ENCODE data around the gene DESI1. TPM values are rescaled to one million over a fixed set of nuclear protein-coding genes. Genes with fewer than 3 reads are reported as not detected.
"Not testable (repeated sequence)": the region's sequence is repeated elsewhere in the genome, so short reads cannot be mapped to it uniquely, and the experiment has no call there.

DESI1 gene
- total RNA-seq, 2 donors from 2014 or later, result 21.9 to 22.9 TPM

GRCh38 chr22:41561788-41562187 lies 59.1 kb downstream of the DESI1 start:
- ATAC-seq (ENCODE audit: insufficient number of reproducible peaks, low FRiP score, low read depth) (no peak), DNase-seq (ENCODE audit: low spot score) (no peak)
- Histone ChIP-seq H3K36me3 (no peaks in the 10 kb centered on the region), H3K27me3 (replicated peaks; ENCODE audit: insufficient read depth) (no peaks in the 10 kb centered on the region), H3K27ac (peak overlapping the region; percentile 96 to 98), H3K9me3 (no peaks in the 10 kb centered on the region), H3K4me1 (ENCODE audit: control insufficient read depth in 1 of 2, low read depth in 2 of 2) (peaks cover 29 to 81% of the 10 kb centered on the region in 2 donors), H3K4me3 (peak overlapping the region; percentile 76)
- no peak for TF ChIP-seq CTCF (IDR thresholded peaks at IDR 0.05)

- no peaks in the 10 kb centered on the region for H3K9me3 ChIP-seq
- DNase-seq (ENCODE audit: low spot score), result no peak
- ATAC-seq (ENCODE audit: insufficient number of reproducible peaks, low FRiP score, low read depth), result no peak
- no peak for TF ChIP-seq CTCF (IDR thresholded peaks at IDR 0.05)
- peaks cover 28 to 81% of the 10 kb centered on the region in 2 donors for H3K4me1 ChIP-seq (ENCODE audit: control insufficient read depth in 1 of 2, low read depth in 2 of 2)
- H3K27me3 ChIP-seq (replicated peaks; ENCODE audit: insufficient read depth), result no peaks in the 10 kb centered on the region
- H3K4me3 ChIP-seq, result peak overlapping the region; percentile 76
- H3K36me3 ChIP-seq, result no peaks in the 10 kb centered on the region
- peak overlapping the region; percentile 96 to 98 for H3K27ac ChIP-seq
These were observed 59.5 kb downstream of the DESI1 start for GRCh38 chr22:41561335-41561734.

DNA sequence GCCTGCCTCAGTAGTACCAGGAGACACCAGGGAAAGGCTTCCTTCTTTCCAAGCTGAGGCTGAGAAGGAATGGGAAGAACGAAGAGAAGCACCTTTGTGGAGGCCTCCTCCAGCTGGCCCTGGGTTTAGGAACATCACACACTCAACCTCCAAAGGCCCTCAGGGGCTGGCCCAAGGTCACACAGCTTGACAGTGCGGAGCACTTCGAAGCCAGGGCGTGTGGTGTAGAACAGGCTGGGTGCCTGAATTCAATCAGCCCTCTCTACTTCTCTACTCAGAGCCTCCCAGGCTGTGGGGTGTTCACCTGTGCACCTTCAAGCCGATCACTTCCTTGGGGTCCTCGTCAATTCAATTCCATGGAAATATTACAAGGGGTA lies 60.8 kb downstream of the DESI1 start:
- TF ChIP-seq CTCF (IDR thresholded peaks at IDR 0.05), result no peak
- Histone ChIP-seq H3K9me3 (no peaks in the 10 kb centered on the region), H3K4me1 (ENCODE audit: control insufficient read depth in 1 of 2, low read depth in 2 of 2) (peaks cover 20 to 70% of the 10 kb centered on the region in 2 donors), H3K27ac (peak overlapping the region; percentile 96 to 98), H3K4me3 (peak overlapping the region; percentile 76), H3K27me3 (replicated peaks; ENCODE audit: insufficient read depth) (no peaks in the 10 kb centered on the region), H3K36me3 (no peaks in the 10 kb centered on the region)
- ATAC-seq (ENCODE audit: insufficient number of reproducible peaks, low FRiP score, low read depth), result no peak
- DNase-seq (ENCODE audit: low spot score), result no peak

DNA sequence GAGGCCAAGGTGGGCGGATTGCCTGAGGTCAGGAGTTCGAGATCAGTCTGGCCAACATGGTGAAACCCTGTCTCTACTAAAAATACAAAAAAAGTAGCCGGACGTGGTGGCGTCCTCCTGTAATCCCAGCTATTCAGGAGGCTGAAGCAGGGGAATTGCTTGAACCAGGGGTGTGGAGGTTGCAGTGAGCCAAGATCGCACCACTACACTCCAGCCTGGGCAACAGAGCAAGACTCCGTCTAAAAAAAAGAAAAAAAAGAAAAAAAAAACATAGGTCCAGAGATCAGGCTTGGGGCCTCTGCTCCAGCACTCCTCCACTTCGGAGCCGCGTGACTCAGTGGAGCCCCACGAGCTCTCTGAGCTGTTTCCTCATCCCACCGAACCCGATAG lies 62.6 kb downstream of the DESI1 start:
- DNase-seq (ENCODE audit: low spot score); ATAC-seq (ENCODE audit: insufficient number of reproducible peaks, low FRiP score, low read depth); H3K9me3 ChIP-seq; H3K36me3 ChIP-seq; H3K27me3 ChIP-seq (replicated peaks; ENCODE audit: insufficient read depth); H3K4me3 ChIP-seq: not testable (repeated sequence)
- peaks cover 12 to 52% of the 10 kb centered on the region in 2 donors for H3K4me1 ChIP-seq (ENCODE audit: control insufficient read depth in 1 of 2, low read depth in 2 of 2)
- peak overlapping the region; percentile 96 to 98 for H3K27ac ChIP-seq

- H3K36me3 ChIP-seq, result no peaks in the 10 kb centered on the region
- peak overlapping the region; percentile 27 for H3K4me3 ChIP-seq
- DNase-seq (ENCODE audit: low spot score) (peak; percentile 80), ATAC-seq (ENCODE audit: insufficient number of reproducible peaks, low FRiP score, low read depth) (peak; percentile 73)
- TF ChIP-seq CTCF (IDR thresholded peaks at IDR 0.05), result no peak
- no peaks in the 10 kb centered on the region for H3K27me3 ChIP-seq (replicated peaks; ENCODE audit: insufficient read depth)
- H3K9me3 ChIP-seq, result no peaks in the 10 kb centered on the region
- peaks cover 12 to 46% of the 10 kb centered on the region in 2 donors for H3K4me1 ChIP-seq (ENCODE audit: control insufficient read depth in 1 of 2, low read depth in 2 of 2)
- peak overlapping the region; percentile 96 to 98 for H3K27ac ChIP-seq
These were observed 63.2 kb downstream of the DESI1 start for GRCh38 chr22:41557401-41558240.
